ENCODE data around the gene NKX2-8.

Gene NKX2-8

GRCh38 chr14:36585100-36585499 is 2.7 kb upstream of the NKX2-8 start:
- DNase-seq (ENCODE audit: extremely low spot score): no peak
- POLR2A ChIA-PET: interaction anchor here (1.2 kb wide), 1 partner anchor 12 kb away, joined by 3 read pairs; no protein-coding TSS in a partner anchor
- CTCF ChIA-PET: interaction anchor here (0.6 kb wide), 2 partner anchors 21 kb away, joined by 3 to 8 read pairs; no protein-coding TSS in a partner anchor
- TF ChIP-seq SP1 (IDR thresholded peaks at IDR 0.05) (no peak), FOXM1 (IDR thresholded peaks at IDR 0.05; ENCODE audit: borderline replicate concordance) (no peak), BHLHE40 (IDR thresholded peaks at IDR 0.05; ENCODE audit: borderline replicate concordance) (no peak), HDGF (IDR thresholded peaks at IDR 0.05; ENCODE audit: borderline replicate concordance) (no peak), ARNT (IDR thresholded peaks at IDR 0.05) (no peak), NFRKB (IDR thresholded peaks at IDR 0.05) (no peak), SUZ12 (IDR thresholded peaks at IDR 0.05) (no peak)

DNA sequence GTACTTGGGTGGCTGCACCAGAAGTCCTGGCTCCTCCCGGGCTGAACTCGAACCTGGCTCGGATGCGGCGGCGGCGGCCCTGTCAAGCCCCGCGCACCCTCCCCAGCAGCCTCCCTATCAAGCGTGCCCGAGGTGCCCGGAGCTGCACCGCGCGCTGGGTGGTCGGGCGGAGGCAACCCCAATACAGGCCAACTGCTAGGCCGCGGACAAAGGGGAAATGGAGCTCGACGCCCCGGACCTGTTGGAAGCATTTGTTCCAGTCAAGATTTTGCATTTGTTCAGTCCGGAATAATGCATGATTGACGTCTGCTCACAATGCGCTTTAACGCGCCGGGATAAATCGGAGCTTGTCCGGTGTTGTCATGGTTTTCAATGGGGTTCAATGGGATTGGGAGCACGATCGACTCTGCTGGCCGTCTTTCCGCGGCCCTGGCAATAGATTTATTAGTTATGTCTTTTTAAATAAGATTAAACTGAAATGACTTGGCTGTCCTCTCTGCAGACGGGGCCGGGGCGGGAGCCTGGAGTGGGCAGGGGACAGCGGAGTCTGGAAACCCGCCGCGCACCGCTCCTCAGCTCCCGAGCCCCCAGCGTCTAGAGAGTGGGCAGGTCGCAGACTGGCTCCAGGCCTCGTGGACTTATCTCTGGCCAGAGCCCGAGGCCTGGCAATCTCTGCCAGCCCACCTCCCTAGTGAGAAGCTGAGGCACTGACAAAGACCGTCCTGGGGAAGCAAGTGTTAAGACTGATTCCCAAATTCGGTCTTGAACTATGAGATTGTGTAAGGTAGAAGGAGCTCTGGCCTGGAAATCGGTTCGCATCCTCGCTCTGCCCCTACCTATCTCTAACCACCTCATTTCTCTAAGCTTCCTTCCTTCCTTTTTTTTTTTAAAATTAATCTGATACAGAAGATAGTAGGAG is 1.7 kb upstream of the NKX2-8 start:
- no peak for TF ChIP-seq ARNT (IDR thresholded peaks at IDR 0.05)
- no peak for TF ChIP-seq CTBP1 (IDR thresholded peaks at IDR 0.05; ENCODE audit: borderline replicate concordance)
- no peak for TF ChIP-seq L3MBTL2 (conservative IDR thresholded peaks at IDR 0.05)
- no peak for TF ChIP-seq ELF4 (IDR thresholded peaks at IDR 0.05)
- no peak for TF ChIP-seq NFRKB (IDR thresholded peaks at IDR 0.05)
- TF ChIP-seq LEF1 (IDR thresholded peaks at IDR 0.05; ENCODE audit: borderline replicate concordance): no peak
- TF ChIP-seq, protein P1, sequence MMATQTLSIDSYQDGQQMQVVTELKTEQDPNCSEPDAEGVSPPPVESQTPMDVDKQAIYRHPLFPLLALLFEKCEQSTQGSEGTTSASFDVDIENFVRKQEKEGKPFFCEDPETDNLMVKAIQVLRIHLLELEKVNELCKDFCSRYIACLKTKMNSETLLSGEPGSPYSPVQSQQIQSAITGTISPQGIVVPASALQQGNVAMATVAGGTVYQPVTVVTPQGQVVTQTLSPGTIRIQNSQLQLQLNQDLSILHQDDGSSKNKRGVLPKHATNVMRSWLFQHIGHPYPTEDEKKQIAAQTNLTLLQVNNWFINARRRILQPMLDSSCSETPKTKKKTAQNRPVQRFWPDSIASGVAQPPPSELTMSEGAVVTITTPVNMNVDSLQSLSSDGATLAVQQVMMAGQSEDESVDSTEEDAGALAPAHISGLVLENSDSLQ (IDR thresholded peaks at IDR 0.05): no peak
- no peak for TF ChIP-seq BHLHE40 (IDR thresholded peaks at IDR 0.05; ENCODE audit: borderline replicate concordance)
- no peak for TF ChIP-seq SUZ12 (IDR thresholded peaks at IDR 0.05)
- no peak for TF ChIP-seq FOXK2 (IDR thresholded peaks at IDR 0.05)
- no peak for TF ChIP-seq HDGF (IDR thresholded peaks at IDR 0.05; ENCODE audit: borderline replicate concordance)
- TF ChIP-seq TARDBP (IDR thresholded peaks at IDR 0.05): no peak
- no peak for TF ChIP-seq FOXA1 (IDR thresholded peaks at IDR 0.05)
- no peak for TF ChIP-seq FOXM1 (IDR thresholded peaks at IDR 0.05; ENCODE audit: borderline replicate concordance)
- TF ChIP-seq ZNF384 (IDR thresholded peaks at IDR 0.05): no peak
- no peak for TF ChIP-seq SP1 (IDR thresholded peaks at IDR 0.05)
- DNase-seq (ENCODE audit: extremely low spot score): no peak
- ChIA-PET CTCF (no interaction called here), POLR2A (interaction anchor here (1.2 kb wide), 1 partner anchor 11 kb away, joined by 3 read pairs; no protein-coding TSS in a partner anchor)

GRCh38 chr14:36583242-36583892 is 953 bp upstream of the NKX2-8 start:
- DNase-seq (ENCODE audit: extremely low spot score): no peak
- no peak for TF ChIP-seq LEF1 (IDR thresholded peaks at IDR 0.05; ENCODE audit: borderline replicate concordance)
- ChIA-PET POLR2A (interaction anchor here (1.4 kb wide), 2 partner anchors 8 to 15 kb away, joined by 3 read pairs; no protein-coding TSS in a partner anchor), CTCF (interaction anchor here (1.0 kb wide), 1 partner anchor 514 kb away, joined by 3 read pairs; no protein-coding TSS in a partner anchor)

DNA sequence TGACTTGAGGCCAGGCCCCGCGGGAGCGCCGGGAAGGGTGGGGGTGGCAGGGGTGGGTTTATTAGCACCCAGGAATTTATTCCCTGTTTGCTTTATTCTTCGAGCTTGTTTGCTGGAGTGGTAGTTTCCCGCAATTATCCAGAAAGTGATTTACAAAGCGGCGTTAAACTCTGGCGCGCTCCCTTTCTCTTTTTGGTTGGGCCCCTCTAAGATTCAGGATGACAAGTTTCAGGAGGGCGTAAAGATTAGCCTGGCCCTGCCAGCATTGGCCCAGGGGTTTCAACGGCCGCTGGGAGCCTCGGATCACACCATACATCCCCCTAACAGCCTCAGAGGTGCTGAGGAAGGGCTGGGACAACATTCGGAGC is 444 bp upstream of the NKX2-8 start:
- TF ChIP-seq FOXK2 (IDR thresholded peaks at IDR 0.05) (no peak), ARNT (IDR thresholded peaks at IDR 0.05) (no peak), NFRKB (IDR thresholded peaks at IDR 0.05) (no peak), HDGF (IDR thresholded peaks at IDR 0.05; ENCODE audit: borderline replicate concordance) (no peak), FOXM1 (IDR thresholded peaks at IDR 0.05; ENCODE audit: borderline replicate concordance) (no peak), CTBP1 (IDR thresholded peaks at IDR 0.05; ENCODE audit: borderline replicate concordance) (no peak), SP1 (IDR thresholded peaks at IDR 0.05) (no peak), SUZ12 (IDR thresholded peaks at IDR 0.05) (no peak)
- TF ChIP-seq, protein P1 (IDR thresholded peaks at IDR 0.05): no peak
- DNase-seq (ENCODE audit: extremely low spot score): no peak
- POLR2A ChIA-PET: interaction anchor here (1.4 kb wide), 2 partner anchors 9 to 15 kb away, joined by 3 read pairs; no protein-coding TSS in a partner anchor
- CTCF ChIA-PET: interaction anchor here (0.7 to 1.1 kb wide), 3 partner anchors 29 to 649 kb away, joined by 3 read pairs; no protein-coding TSS in a partner anchor

DNA sequence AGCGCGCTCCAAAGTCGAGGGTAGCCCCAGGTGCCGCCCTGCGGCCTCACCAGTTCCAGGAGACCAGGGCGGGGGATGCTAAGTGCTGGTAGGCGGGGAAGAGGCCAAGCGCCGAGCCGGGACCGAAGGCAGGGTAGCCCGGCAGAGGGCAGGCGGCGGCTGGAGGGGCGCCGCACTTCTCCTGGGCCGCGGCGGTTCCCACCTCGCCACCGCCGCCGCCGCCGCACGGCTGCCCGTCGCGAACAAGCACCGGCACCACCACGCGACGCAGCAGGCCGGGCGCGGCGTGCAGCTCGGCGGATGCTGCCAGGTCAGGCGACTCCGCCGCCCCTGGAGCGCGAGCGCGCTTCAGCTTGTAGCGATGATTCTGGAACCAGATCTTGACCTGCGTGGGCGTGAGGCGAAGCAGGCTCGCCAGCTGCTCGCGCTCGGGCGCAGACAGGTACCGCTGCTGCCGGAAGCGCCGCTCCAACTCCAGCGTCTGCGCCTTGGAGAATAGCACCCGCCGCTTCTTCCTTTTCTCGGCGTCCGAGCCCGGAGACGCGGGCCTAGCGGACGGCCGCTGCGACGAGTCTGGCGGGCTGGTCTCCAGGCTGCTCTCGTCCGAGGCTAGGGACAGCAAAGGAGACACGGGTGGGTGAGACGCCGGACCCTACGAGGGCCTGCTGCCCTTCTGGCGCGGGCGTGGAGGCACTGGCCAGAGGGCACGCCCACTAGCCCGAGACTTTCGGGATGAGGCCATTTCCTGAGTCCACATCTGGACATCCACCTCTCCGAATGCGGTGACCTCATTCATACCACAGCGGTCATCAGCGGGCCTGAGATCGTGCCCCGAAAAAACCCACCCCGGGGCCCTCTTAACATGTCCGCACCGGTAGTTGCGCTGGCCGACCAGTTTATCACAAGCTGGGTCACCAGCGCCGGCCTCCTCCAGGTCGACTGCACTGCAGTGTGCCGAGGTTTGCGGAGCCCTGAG is 1.3 kb downstream of the NKX2-8 start:
- no peak for DNase-seq (ENCODE audit: extremely low spot score)
- CTCF ChIA-PET: interaction anchor here (0.6 kb wide), 1 partner anchor 24 kb away, joined by 4 read pairs; no protein-coding TSS in a partner anchor
- TF ChIP-seq SP1 (IDR thresholded peaks at IDR 0.05) (no peak), L3MBTL2 (conservative IDR thresholded peaks at IDR 0.05) (no peak), NFRKB (IDR thresholded peaks at IDR 0.05) (no peak), BHLHE40 (IDR thresholded peaks at IDR 0.05; ENCODE audit: borderline replicate concordance) (no peak), HDGF (IDR thresholded peaks at IDR 0.05; ENCODE audit: borderline replicate concordance) (no peak), FOXM1 (IDR thresholded peaks at IDR 0.05; ENCODE audit: borderline replicate concordance) (no peak), ELF4 (IDR thresholded peaks at IDR 0.05) (no peak), FOXK2 (IDR thresholded peaks at IDR 0.05) (no peak), LEF1 (IDR thresholded peaks at IDR 0.05; ENCODE audit: borderline replicate concordance) (no peak), ARNT (IDR thresholded peaks at IDR 0.05) (no peak), FOXA1 (IDR thresholded peaks at IDR 0.05) (no peak), SUZ12 (IDR thresholded peaks at IDR 0.05) (no peak), TARDBP (IDR thresholded peaks at IDR 0.05) (no peak), ZNF384 (IDR thresholded peaks at IDR 0.05) (no peak), CTBP1 (IDR thresholded peaks at IDR 0.05; ENCODE audit: borderline replicate concordance) (no peak)
- TF ChIP-seq, protein P1 (IDR thresholded peaks at IDR 0.05): no peak
- POLR2A ChIA-PET: no interaction called here

Measured in HEK293T (cell line).